Epithelial cell of prostate (primary cell): ENCODE data around the gene KCNIP1.

Experiments
- DNase-seq: peaks from one replicate; pipeline ENCODE4 v3.0.0-alpha.2; 2011; ENCODE audit warnings: low read depth, low spot score
- H3K27ac ChIP-seq: fragments of 450-650 bp; 2 replicates; pipeline ENCODE4 v1.5.1; 2017; ENCODE audit warnings: mild to moderate bottlenecking

KCNIP1 gene

DNA sequence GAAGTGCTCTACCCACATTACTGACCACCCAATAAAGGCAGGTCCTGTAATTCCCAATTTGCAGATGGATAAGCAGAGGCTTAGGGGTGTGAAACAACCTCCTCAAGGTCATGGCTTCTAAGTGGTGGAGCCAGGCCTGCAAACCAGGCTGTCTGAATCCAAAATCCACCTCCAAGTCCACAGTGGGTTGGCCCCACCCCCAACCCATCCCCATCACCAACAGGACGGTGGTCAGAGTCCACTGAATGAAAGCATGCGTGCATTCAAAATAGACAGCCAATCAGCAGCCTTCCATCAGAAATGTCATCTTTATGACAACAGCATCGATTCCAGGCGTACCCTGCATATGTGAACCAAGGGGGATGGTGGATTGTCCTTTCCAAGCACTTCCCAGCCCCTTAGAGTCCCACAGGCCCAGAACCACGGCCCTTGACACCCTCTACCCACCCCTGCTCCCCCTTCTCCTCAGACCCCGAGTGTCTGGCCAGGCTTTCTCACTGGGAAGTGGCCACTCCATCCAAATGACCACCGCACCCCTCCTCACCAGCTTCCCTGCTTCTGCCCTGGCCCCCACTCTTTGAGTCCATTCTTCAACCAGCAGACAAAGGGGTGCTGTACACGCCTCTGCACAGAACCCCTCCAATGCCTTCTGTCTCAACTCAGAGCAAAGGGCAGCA is 133.1 kb downstream of the KCNIP1 start:
- DNase-seq = no peak
- no peak overlapping the region for H3K27ac ChIP-seq

DNA sequence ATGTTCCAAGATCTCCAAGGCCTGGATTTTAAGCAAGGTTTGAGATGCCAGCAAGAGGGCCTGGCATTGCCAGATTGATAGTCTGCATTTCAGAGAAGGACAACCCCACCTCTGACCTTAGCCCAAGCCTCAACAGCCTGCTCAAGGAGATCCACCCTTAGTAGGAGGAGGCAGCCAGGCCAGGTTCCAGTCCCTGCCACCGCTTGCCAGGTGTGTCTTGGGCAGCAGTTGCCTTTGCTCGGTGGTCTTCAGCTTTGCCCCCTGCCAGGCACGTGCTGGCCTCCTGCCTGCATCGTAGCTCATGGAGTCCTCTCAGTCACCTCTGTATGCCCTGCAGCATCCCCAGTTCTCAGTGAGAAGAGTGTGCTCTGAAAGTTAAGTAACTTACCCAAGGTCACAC is 134.2 kb downstream of the KCNIP1 start:
- H3K27ac ChIP-seq = no peak overlapping the region
- no peak for DNase-seq

DNA sequence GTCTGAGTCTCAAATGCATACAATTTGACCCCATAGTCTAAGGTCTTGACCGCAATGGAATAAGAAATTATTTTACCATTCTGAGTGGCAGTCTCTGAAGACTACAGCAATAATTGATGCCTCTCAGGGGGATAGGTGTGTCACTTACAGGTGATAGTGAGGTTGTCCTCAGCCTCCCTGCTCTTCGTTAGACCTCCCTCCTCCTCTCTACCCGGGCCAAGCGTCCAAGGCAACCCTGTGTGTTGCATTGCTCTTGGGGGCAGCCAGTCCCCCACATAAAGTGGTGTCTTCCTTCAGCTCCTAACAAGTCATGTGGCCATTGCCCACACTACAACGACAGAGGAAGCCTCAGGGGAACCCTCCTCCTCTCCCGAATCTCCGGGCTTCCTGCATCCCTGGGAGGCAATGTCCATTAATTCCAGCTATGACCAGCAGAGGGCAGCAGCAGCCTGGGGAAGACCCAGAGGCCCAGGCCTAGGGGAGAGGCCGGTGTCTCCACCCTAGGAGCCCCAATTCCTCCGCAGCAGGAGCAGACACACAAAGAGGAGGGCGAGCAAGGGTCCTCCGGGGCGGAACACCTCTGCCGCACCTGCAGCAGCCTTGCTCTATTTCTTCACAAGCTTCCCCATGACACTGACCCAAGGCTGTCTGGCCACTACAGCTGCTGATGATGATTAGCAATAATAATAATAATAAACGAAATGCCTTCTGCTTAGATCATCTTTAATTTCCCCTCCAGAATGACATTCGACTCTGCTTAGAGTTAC is 134.8 kb downstream of the KCNIP1 start:
- no peak overlapping the region for H3K27ac ChIP-seq
- no peak for DNase-seq

DNA sequence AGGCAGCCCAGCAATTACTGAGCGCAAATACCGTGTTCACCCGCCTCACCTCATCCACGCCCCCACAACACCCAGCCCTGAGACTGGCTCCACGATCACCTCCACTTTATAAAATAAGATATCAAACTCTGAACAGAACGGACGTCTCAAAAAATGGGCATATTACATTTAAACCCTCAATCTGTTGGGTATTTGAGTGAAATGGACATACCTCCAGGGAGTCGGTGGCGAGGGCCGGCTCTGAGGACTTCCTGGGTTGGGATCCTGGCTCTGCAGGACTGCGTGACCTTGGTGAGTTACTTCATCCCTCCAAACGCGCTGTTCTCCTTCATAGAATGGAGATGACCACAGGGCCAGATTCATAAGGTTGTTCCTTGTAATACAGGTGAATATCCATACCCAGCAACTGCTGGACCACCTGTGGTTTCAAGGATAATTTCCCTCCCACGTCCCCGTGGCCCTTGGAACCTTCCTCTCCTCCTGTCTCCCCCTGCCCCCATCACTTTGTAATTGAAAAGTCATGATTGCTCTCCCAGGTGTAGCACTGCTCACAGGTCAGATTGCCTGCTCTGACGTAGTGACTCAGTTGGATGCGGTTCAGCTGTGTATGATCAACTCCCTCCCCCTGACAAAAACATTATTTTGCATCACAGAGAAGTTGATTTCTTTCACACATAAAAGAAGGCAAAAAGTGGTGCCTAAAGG is 135.6 kb downstream of the KCNIP1 start:
- no peak for DNase-seq
- no peak overlapping the region for H3K27ac ChIP-seq

DNA sequence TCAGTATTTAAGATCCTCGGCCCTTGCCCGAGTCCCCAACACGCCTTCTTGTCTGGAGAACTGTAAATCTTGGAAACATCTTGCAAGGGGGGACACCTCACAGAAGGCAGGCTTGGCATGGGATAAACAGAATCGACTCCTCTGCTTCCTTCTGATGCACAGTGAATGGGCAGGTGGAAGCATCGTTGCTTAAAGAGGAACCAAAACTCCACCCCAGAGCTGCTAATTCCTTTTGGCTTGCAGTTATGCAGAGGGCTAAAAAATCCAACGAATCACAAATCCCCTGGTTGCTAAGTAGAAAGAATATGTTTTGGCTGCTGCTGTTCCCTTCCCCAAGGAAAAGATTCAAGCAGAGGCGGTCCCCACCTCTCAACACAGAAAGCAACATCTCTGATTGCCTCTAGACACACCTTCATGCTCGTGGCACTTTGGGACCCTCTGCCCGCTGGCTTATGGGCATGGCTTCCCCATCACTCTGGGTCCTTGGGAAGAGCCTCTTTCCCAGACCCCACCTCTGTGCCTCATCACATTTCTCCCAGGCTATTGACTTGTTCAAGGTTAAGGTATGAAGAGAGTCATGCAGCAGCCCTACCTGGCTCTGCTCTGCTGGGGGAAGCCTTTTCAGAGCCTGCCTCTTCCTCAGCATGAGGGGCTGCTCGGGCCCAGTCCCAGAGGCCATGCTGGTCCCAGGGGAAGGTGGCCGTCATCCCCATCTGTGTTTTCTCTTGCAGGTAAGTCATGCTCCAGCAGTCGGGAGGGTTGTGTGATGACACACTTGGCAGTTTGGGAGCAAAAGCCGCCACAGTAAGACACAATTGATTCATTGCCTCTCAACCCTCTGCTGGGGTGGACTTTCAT is 137.1 kb downstream of the KCNIP1 start:
- no peak overlapping the region for H3K27ac ChIP-seq
- no peak for DNase-seq

- no peak for DNase-seq
- no peak overlapping the region for H3K27ac ChIP-seq
Measured at GRCh38 chr5:170641589-170642031, 137.8 kb downstream of the KCNIP1 start.

DNA sequence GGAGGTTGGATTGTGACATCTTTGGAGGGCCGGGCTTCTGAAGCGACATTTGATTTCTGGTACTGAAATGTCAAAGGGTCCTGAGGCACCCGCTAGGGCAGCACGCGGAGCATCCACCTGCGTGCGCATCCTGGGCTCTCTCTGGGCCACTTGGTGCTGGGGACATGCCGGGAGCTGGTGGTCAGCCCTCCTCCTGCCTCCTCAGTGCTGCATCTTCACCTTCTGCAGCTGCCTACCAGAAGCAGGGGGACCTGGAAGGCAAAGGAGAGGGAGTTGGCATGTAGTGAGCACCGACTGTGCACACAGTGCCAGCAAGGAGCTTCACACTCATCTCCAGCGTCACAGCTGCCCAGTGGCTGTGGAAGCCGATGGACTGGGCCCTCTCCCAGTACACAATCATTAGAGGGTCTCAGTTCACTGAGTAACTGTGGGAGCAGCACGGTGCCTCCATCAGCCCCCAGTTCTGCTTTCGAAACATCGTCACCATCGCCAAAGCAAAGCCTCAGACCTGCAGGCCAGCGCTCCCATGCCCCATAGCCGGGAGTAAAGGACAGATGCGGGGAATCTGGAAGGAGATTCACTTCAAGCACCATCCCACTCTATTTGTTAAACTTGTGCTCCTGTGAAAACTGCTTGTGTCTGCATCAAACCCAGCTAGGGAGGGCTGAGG is 138.4 kb downstream of the KCNIP1 start:
- no peak for DNase-seq
- H3K27ac ChIP-seq = no peak overlapping the region

GRCh38 chr5:170642776-170643436 is 139.1 kb downstream of the KCNIP1 start:
- no peak for DNase-seq
- H3K27ac ChIP-seq = no peak overlapping the region

DNA sequence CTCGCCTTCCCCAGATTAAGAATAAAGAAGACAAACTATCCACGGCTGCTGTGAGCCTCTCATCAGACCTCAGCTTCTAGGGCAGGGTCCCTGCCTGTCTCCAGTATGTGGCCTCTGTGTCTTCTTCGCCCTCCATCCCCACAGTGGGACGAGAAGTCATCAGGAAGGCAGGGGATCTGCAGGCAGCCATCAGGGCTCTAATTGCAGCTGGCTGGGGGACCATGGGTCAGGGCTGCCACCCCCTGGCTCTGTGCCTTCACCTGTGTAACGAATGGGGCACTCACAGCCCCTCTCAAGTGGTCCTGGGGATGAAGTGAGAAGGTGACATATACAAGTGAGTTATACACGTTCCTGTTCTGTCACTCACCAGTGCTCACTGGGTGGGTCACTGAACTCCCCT is 139.8 kb downstream of the KCNIP1 start:
- no peak for DNase-seq
- H3K27ac ChIP-seq = no peak overlapping the region

- no peak for DNase-seq
- H3K27ac ChIP-seq = no peak overlapping the region
Measured at GRCh38 chr5:170644501-170644900, 140.7 kb downstream of the KCNIP1 start.

GRCh38 chr5:170648541-170648940 is 144.7 kb downstream of the KCNIP1 start:
- H3K27ac ChIP-seq = no peak overlapping the region
- no peak for DNase-seq

- DNase-seq = no peak
- H3K27ac ChIP-seq = no peak overlapping the region
Measured at GRCh38 chr5:170650850-170651249, 147.0 kb downstream of the KCNIP1 start.

- DNase-seq = no peak
- no peak overlapping the region for H3K27ac ChIP-seq
Measured at GRCh38 chr5:170651604-170652277, 147.9 kb downstream of the KCNIP1 start.

DNA sequence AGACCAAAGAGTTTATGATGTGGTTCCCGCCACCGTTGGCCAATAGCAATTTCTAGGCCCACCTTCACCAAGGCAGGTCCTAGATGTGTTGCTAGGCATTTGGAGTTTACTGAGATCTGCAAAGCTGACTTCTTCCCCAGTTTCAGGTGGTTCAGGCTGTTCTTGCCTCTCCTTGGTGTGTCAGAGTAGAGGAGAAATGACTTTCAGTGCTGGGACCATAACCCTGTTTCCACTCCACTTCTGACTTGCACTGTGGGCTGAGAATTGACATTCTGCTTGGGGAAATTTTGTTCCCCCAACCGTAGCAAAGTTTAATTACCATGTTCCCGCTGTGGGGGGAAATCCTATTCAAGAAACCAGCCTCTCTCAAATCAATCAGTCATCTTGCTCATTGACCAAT is 151.7 kb downstream of the KCNIP1 start:
- no peak for DNase-seq
- no peak overlapping the region for H3K27ac ChIP-seq

DNA sequence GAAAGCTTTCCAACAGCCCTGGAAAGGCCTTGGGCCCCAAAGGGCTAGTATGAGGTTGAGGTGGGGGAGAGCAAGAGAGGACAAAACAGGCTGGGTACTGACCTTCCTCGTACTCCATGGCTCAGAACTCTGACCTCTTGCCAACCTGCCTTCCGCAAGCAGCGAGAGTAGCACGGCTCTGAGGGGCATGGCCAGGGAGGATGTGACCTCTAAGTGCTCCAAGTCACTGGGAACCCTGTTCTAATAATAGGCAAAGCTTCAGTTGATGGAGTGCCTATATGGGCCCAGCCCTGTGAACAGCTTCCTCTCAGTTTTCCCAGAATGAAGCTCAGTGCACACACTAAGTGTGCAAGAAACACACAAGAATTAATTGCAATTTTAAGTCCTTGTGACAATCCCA is 152.1 kb downstream of the KCNIP1 start:
- H3K27ac ChIP-seq = no peak overlapping the region
- DNase-seq = no peak

DNA sequence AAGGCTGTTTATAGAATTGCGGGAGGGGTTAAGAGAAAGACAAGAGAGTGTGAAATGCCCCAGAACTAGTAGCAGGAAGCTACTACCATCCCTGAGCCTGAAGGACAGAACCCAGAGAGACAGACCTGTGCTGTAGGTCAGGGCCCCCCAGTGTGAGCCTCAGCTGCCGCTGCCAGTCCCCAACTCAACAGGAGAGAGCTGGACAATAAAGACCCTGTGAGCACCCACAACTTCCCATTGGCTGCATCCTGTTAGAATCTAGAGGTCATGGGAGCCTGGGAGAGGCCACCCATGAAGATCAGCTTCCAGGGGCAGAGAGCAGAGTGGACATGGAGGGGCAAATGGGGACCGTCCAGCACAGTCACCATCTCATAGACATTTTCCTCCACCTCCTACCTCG is 152.5 kb downstream of the KCNIP1 start:
- DNase-seq = no peak
- no peak overlapping the region for H3K27ac ChIP-seq

DNA sequence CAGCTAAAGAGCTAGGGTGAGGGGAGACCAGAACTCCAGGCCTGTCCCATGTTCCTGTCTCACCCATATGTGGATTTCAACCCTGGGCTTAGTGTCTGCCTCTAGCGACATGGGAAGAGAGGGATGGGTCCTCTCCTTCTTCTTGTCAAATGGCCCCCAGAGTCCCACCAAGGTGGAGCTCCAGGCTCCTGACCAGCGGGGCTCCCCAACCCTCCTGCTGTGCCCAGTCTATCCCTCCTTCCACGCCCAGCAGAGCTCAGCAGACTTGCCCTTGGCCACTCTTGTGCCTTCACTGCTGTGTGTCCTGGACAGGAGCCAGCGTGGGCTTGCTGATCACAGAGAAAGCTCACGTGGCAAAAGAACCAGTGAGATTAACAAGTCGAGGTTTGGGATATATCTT is 156.7 kb downstream of the KCNIP1 start:
- H3K27ac ChIP-seq = no peak overlapping the region
- DNase-seq = no peak

GRCh38 chr5:170662966-170663365 is 159.1 kb downstream of the KCNIP1 start:
- no peak for DNase-seq
- no peak overlapping the region for H3K27ac ChIP-seq

DNA sequence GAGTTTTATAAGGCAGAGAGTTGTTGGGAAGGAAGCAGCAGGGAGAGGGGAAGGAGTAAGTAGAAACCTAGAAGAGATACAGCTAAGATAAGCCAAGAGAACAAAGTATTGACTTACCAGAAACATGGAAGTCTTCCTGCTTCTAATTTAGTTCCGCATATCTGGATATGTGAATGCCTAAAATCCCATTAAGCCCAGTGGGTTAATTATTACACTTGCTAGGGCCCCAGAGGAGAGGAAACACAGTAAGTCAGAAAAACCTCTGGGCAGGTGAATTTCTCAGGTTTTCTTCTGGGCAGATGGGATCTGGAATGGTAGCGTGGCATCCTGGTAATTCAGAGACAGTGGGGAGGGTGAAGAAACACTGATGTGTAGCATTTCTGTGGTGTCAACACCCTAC is 175.0 kb downstream of the KCNIP1 start:
- no peak overlapping the region for H3K27ac ChIP-seq
- no peak for DNase-seq
